ENCODE data around the gene POLR2C. TPM values are rescaled to one million over a fixed set of nuclear protein-coding genes. Genes with fewer than 3 reads are reported as not detected.
"Not testable (repeated sequence)": the region's sequence is repeated elsewhere in the genome, so short reads cannot be mapped to it uniquely, and the experiment has no call there.

The POLR2C gene
- total RNA-seq, 4 donors from 2014 or later, result 80.0 to 141 (median 100.0) TPM

DNA sequence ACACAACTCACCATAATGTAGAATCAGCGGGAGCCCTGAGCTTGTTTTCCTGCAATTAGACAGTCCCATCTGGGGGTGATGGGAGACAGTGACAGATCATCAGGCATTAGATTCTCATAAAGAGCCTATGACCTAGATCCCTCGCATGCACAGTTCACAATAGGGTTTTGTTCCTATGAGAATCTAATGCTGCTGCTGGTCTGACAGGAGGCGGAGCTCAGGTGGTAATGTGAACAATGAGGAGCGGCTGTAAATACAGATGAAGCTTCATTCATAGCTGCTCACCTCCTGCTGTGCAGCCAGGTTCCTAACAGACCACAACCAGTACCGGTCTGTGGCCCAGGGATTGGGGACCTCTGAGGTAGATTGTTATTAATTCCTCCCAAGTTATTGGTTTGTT is 26.8 kb downstream of the POLR2C start:
- Histone ChIP-seq H3K9me3 (no peaks in the 10 kb centered on the region), H3K4me3 (no peak overlapping the region), H3K36me3 (no peaks in the 10 kb centered on the region), H3K27me3 (no peaks in the 10 kb centered on the region), H3K27ac (no peak overlapping the region), H3K4me1 (peaks cover 0 to 28% (median 16%) of the 10 kb centered on the region in 3 donors)
- ATAC-seq, result no peak
- 94 to 100% methylated on average over 4 of the region's 5 CpGs for WGBS, 2 donors (ENCODE audit: low coverage in 1 of 2)
- TF ChIP-seq POLR2AphosphoS5 (IDR thresholded peaks at IDR 0.05) (no peak), POLR2A (IDR thresholded peaks at IDR 0.05) (no peak), EP300 (IDR thresholded peaks at IDR 0.05) (no peak)
- TF ChIP-seq, protein P1, sequence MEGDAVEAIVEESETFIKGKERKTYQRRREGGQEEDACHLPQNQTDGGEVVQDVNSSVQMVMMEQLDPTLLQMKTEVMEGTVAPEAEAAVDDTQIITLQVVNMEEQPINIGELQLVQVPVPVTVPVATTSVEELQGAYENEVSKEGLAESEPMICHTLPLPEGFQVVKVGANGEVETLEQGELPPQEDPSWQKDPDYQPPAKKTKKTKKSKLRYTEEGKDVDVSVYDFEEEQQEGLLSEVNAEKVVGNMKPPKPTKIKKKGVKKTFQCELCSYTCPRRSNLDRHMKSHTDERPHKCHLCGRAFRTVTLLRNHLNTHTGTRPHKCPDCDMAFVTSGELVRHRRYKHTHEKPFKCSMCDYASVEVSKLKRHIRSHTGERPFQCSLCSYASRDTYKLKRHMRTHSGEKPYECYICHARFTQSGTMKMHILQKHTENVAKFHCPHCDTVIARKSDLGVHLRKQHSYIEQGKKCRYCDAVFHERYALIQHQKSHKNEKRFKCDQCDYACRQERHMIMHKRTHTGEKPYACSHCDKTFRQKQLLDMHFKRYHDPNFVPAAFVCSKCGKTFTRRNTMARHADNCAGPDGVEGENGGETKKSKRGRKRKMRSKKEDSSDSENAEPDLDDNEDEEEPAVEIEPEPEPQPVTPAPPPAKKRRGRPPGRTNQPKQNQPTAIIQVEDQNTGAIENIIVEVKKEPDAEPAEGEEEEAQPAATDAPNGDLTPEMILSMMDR (IDR thresholded peaks at IDR 0.05), result no peak

DNA sequence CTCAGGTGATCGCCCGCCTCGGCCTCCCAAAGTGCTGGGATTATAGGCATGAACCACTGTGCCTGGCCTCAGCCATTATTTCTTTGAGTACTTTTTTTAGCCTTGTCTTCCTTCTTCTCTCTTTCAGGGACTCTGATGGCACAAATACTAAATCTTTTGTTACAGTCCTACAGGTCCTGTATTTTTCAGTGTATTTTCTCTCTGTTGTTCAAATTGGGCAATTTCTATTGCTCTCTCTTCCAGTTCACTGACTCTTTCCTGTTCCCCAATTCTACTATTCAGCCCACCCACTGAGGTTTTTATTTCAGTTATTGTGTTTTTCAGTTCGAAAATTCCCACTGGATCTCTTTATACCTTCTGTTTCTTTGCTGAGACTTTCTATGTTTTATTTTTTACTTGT is 31.3 kb downstream of the POLR2C start:
- ATAC-seq, result no peak
- Histone ChIP-seq H3K36me3 (no peaks in the 10 kb centered on the region), H3K4me1 (no peaks in the 10 kb centered on the region), H3K27ac (no peak overlapping the region), H3K4me3 (no peak overlapping the region), H3K9me3 (no peaks in the 10 kb centered on the region), H3K27me3 (no peaks in the 10 kb centered on the region)
- TF ChIP-seq EP300 (IDR thresholded peaks at IDR 0.05) (no peak), POLR2AphosphoS5 (IDR thresholded peaks at IDR 0.05) (no peak), POLR2A (IDR thresholded peaks at IDR 0.05) (no peak)
- TF ChIP-seq, protein P1 (IDR thresholded peaks at IDR 0.05), result no peak
- 87% methylated on average over 4 of the region's 4 CpGs; no CpG with 5 or more reads in 1 of the 2 donors for WGBS, 2 donors (ENCODE audit: low coverage in 1 of 2)

DNA sequence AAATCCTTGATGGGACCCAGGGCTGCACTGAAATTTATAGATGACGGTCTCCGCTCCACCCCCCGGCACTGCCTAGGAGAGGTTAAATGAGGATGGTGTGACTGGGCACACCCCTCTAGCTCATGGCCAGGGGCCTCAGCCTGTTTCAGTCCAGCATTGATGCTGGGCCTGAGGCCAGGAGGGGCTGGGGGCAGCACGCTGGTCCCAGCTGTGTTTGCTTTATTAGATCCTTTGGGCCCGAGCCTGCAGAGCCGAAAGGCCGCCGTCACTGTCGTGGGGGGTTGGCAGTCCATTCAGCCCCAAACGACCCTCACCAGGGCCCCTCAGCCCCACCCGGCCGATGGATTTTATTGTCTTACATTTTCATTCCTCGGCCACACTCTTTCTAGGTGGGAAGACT is 34.6 kb downstream of the POLR2C start:
- no peaks in the 10 kb centered on the region for H3K36me3 ChIP-seq
- WGBS, 2 donors (ENCODE audit: low coverage in 1 of 2), result 67% methylated on average over 12 of the region's 13 CpGs; no CpG with 5 or more reads in 1 of the 2 donors
- H3K27ac ChIP-seq, result no peak overlapping the region
- no peaks in the 10 kb centered on the region for H3K9me3 ChIP-seq
- no peak for TF ChIP-seq POLR2AphosphoS5 (IDR thresholded peaks at IDR 0.05)
- TF ChIP-seq EP300 (IDR thresholded peaks at IDR 0.05), result no peak
- TF ChIP-seq, protein P1 (IDR thresholded peaks at IDR 0.05), result no peak
- no peak for TF ChIP-seq POLR2A (IDR thresholded peaks at IDR 0.05)
- no peak overlapping the region for H3K4me3 ChIP-seq
- H3K4me1 ChIP-seq, result no peaks in the 10 kb centered on the region
- ATAC-seq, result no peak
- H3K27me3 ChIP-seq, result no peaks in the 10 kb centered on the region

DNA sequence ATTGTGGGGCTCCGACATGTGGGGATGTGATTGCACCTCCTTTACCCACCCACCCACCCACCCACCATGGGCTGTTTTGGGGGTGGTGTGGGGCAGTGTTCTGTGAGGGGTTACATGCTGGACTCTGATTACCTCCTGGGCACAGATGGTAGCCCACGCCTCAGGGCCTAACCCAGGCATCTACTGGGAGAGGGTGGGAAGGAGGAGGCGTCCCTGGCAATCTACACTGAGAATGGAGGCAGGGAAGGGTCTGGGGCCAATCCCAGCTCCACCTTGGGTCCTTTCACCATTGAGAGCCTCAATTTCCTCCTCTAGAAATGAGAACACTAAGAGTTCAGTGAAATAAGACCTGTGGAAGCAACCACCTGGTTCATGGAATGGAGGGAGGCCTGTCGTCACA is 35.6 kb downstream of the POLR2C start:
- Histone ChIP-seq H3K4me3 (no peak overlapping the region), H3K27ac (no peak overlapping the region), H3K36me3 (no peaks in the 10 kb centered on the region), H3K9me3 (no peaks in the 10 kb centered on the region), H3K4me1 (no peaks in the 10 kb centered on the region), H3K27me3 (no peaks in the 10 kb centered on the region)
- no peak for TF ChIP-seq POLR2A (IDR thresholded peaks at IDR 0.05)
- no peak for TF ChIP-seq POLR2AphosphoS5 (IDR thresholded peaks at IDR 0.05)
- TF ChIP-seq EP300 (IDR thresholded peaks at IDR 0.05), result no peak
- TF ChIP-seq, protein P1 (IDR thresholded peaks at IDR 0.05), result no peak
- ATAC-seq, result no peak
- WGBS, 2 donors (ENCODE audit: low coverage in 1 of 2), result 100% methylated on average over 1 of the region's 4 CpGs

DNA sequence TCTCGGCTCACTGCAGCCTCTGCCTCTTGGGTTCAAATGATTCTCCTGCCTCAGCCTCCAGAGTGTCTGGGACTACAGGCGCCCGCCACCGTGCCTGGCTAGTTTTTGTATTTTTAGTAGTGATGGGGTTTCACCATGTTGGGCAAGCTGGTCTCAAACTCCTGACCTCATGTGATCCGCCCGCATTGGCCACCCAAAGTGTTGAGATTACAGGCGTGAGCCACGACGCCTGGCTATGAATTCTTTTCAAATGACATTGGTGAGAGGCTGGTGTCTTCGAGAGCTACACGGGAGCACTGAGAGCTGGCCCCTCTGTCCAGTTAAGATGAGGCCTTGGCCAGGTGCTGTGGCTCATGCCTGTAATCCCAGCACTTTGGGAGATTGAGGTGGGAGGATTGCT is 37.5 kb downstream of the POLR2C start:
- not testable (repeated sequence) for H3K9me3 ChIP-seq, ATAC-seq, H3K36me3 ChIP-seq, H3K4me3 ChIP-seq, H3K27me3 ChIP-seq, H3K4me1 ChIP-seq, H3K27ac ChIP-seq
- 67% methylated on average over 1 of the region's 11 CpGs; no CpG with 5 or more reads in 1 of the 2 donors for WGBS, 2 donors (ENCODE audit: low coverage in 1 of 2)

Measured in gastroesophageal sphincter (tissue), 4 donors.